WTC11 (cell line): ENCODE measurements around the gene RPL35. TPM values are rescaled to one million over a fixed set of nuclear protein-coding genes. Genes with fewer than 3 reads are reported as not detected.

Experiments
- ATAC-seq: fragments of 200-7000 bp; cut with Tn5 transposase; 2 replicates; pipeline ENCODE4 v1.10.0; 2021; ENCODE audit warnings: mild to moderate bottlenecking, moderate library complexity
- CTCF ChIA-PET: fragments of 300-600 bp; sonication (Branson Sonifier 250); formaldehyde crosslinking; loops from one replicate; lab custom pipeline; 2021; ENCODE audit warnings: antibody characterized with exemption; lab: Charles Lee
- POLR2A ChIA-PET: fragments of 350-600 bp; sonication (Branson Sonifier 250); formaldehyde crosslinking; loops from one replicate; lab custom pipeline; 2021; ENCODE audit warnings: antibody characterized with exemption; lab: Charles Lee
- DNase-seq: peaks from one replicate; pipeline ENCODE4 v3.0.0; 2021; ENCODE audit warnings: low spot score
- H3K27ac Mint-ChIP-seq: 2 replicates; pipeline ENCODE4 v1.8.0; 2021; ENCODE audit warnings: mixed read lengths
- H3K27me3 Mint-ChIP-seq: 2 replicates; pipeline ENCODE4 v1.8.0; 2021; ENCODE audit warnings: low read depth, mild to moderate bottlenecking, moderate library complexity, mixed read lengths
- H3K36me3 Mint-ChIP-seq: 2 replicates; pipeline ENCODE4 v1.8.0; 2021; ENCODE audit warnings: mixed read lengths
- H3K4me1 Mint-ChIP-seq: 2 replicates; pipeline ENCODE4 v1.8.0; 2022; ENCODE audit warnings: mixed read lengths
- H3K4me3 Mint-ChIP-seq: 2 replicates; pipeline ENCODE4 v1.8.0; 2021; ENCODE audit warnings: mild to moderate bottlenecking, moderate library complexity, mixed read lengths
- H3K9me3 Mint-ChIP-seq: 2 replicates; pipeline ENCODE4 v1.8.0; 2021; ENCODE audit warnings: mixed read lengths
- CREB1 ChIP-seq: sonication (generic); formaldehyde crosslinking; IDR thresholded peaks from 2 replicates; pipeline ENCODE4 v1.8.0; 2023; ENCODE audit warnings: mild to moderate bottlenecking, missing genetic modification reagents
- EMX1 ChIP-seq: fragments of 250-450 bp; sonication (Bioruptor Pico); IDR thresholded peaks from 2 replicates; pipeline ENCODE4 v1.8.0; 2021; ENCODE audit warnings: mild to moderate bottlenecking
- GABPB1 ChIP-seq: sonication (generic); formaldehyde crosslinking; IDR thresholded peaks from 2 replicates; pipeline ENCODE4 v1.8.1; 2023; ENCODE audit warnings: mild to moderate bottlenecking, missing genetic modification reagents
- IRF2 ChIP-seq: sonication (generic); formaldehyde crosslinking; IDR thresholded peaks from 2 replicates; pipeline ENCODE4 v1.8.0; 2022; ENCODE audit warnings: low read depth, missing genetic modification reagents, borderline replicate concordance
- NFATC4 ChIP-seq: fragments of 250-450 bp; sonication (Bioruptor Pico); IDR thresholded peaks from 2 replicates; pipeline ENCODE4 v1.9.0; 2021; ENCODE audit warnings: mild to moderate bottlenecking
- NR1H2 ChIP-seq: sonication (generic); formaldehyde crosslinking; IDR thresholded peaks from 2 replicates; pipeline ENCODE4 v1.9.0; 2021; ENCODE audit warnings: mild to moderate bottlenecking, moderate library complexity, missing genetic modification reagents
- NR3C1 ChIP-seq: sonication (generic); formaldehyde crosslinking; conservative IDR thresholded peaks from 2 replicates; pipeline ENCODE4 v1.8.1; 2023; ENCODE audit warnings: low read depth, mild to moderate bottlenecking, missing genetic modification reagents
- RORB ChIP-seq: fragments of 250-450 bp; sonication (Bioruptor Pico); IDR thresholded peaks from 2 replicates; pipeline ENCODE4 v1.9.0; 2021; ENCODE audit warnings: mild to moderate bottlenecking
- ZNF219 ChIP-seq: sonication (generic); formaldehyde crosslinking; IDR thresholded peaks from 2 replicates; pipeline ENCODE4 v1.8.0; 2023; ENCODE audit warnings: missing genetic modification reagents, mild to moderate bottlenecking, borderline replicate concordance
- ZNF263 ChIP-seq: sonication (generic); formaldehyde crosslinking; IDR thresholded peaks from 2 replicates; pipeline ENCODE4 v1.8.1; 2022; ENCODE audit warnings: low read depth, mild to moderate bottlenecking, moderate library complexity, missing genetic modification reagents
- total RNA-seq: library from RNA; stranded (reverse); gene quantifications from 3 replicates; pipeline ENCODE4 v1.2.3, GENCODE V29; 2021
- TF ChIP-seq, protein P1 (sequence below): sonication (generic); formaldehyde crosslinking; IDR thresholded peaks from 2 replicates; pipeline ENCODE4 v1.8.0; 2023; ENCODE audit warnings: missing genetic modification reagents
- TF ChIP-seq, protein P2 (sequence below): sonication (generic); formaldehyde crosslinking; IDR thresholded peaks from 2 replicates; pipeline ENCODE4 v1.8.1; 2022; ENCODE audit warnings: mild to moderate bottlenecking, missing genetic modification reagents, moderate library complexity, borderline replicate concordance
- TF ChIP-seq, protein P3 (sequence below): sonication (generic); formaldehyde crosslinking; IDR thresholded peaks from 2 replicates; pipeline ENCODE4 v1.8.0; 2023; ENCODE audit warnings: missing genetic modification reagents, mild to moderate bottlenecking, borderline replicate concordance
- TF ChIP-seq, protein P4 (sequence below): sonication (generic); formaldehyde crosslinking; IDR thresholded peaks from 2 replicates; pipeline ENCODE4 v1.8.1; 2023; ENCODE audit warnings: mild to moderate bottlenecking, missing genetic modification reagents
- TF ChIP-seq, protein P5 (sequence below): sonication (generic); formaldehyde crosslinking; IDR thresholded peaks from 2 replicates; pipeline ENCODE4 v1.8.1; 2023; ENCODE audit warnings: mild to moderate bottlenecking, missing genetic modification reagents
- TF ChIP-seq, protein P6 (sequence below): sonication (generic); formaldehyde crosslinking; IDR thresholded peaks from 2 replicates; pipeline ENCODE4 v1.8.1; 2023; ENCODE audit warnings: mild to moderate bottlenecking, missing genetic modification reagents, moderate library complexity
- TF ChIP-seq, protein P7 (sequence below): fragments of 200-600 bp; IDR thresholded peaks from 2 replicates; pipeline ENCODE4 v1.8.0; 2022; ENCODE audit warnings: antibody characterized with exemption
- TF ChIP-seq, protein P8 (sequence below): sonication (generic); formaldehyde crosslinking; IDR thresholded peaks from 2 replicates; pipeline ENCODE4 v1.8.0; 2022; ENCODE audit warnings: mild to moderate bottlenecking, missing genetic modification reagents

RPL35 gene
- total RNA-seq, 1 experiment from 2014 or later = 1,710 TPM

DNA sequence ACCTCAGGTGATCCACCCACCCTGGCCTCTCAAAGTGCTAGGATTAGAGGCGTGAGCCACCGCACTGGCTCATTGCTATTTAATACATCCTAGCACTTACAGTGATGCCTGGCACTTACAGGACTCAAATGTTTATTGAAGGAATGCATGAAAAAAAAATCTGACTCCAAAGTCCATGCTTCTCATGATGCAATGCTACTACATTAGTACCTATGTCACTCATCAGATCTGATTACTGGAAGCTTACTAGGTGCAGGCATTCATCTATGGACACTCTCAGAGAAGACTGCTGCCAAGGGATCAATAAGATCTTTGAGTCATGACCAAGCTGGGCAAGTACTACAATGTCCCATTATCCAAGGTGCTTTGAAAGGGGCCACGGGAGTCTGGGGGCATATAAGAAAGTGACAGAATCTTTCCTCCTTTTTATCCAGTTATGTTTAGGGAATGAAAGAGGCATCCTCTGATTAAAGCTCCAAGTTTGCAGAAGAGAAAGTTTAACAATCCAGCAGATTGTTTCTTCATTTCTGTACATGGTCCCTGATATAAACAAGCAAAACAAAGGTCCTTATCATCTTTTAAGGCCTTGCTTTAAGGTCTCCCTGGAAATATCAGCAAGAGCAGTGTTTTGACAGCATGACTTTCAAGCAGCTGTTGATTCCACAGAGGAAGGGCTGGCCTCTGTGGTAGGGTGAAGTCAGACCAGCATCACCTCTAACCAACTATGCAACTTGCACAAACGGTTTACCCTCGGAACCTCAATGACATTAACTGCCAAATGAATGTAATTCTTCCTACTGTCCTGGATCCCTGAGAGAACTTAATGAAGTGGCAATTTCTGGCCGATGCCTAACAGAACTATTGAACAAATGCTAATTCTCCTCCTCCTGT is 36.1 kb upstream of the RPL35 start:
- POLR2A ChIA-PET = no interaction called here
- H3K9me3 Mint-ChIP-seq = no peaks in the 10 kb centered on the region
- CTCF ChIA-PET = interaction anchor here (0.5 to 1.0 kb wide), 3 partner anchors 15 to 57 kb away, joined by 3 to 4 read pairs (median 3); partner anchors contain the start of gene WDR38
- no peak overlapping the region for H3K4me3 Mint-ChIP-seq
- DNase-seq (no peak), ATAC-seq (no peak)
- H3K27ac Mint-ChIP-seq = 0 out of 2 replicates have a peak overlapping the region, but pooled peaks have one; percentile 17
- peaks cover 7% of the 10 kb centered on the region; the same call in 1 of the 2 replicates for H3K4me1 Mint-ChIP-seq
- H3K27me3 Mint-ChIP-seq = no peaks in the 10 kb centered on the region
- TF ChIP-seq, protein P1, sequence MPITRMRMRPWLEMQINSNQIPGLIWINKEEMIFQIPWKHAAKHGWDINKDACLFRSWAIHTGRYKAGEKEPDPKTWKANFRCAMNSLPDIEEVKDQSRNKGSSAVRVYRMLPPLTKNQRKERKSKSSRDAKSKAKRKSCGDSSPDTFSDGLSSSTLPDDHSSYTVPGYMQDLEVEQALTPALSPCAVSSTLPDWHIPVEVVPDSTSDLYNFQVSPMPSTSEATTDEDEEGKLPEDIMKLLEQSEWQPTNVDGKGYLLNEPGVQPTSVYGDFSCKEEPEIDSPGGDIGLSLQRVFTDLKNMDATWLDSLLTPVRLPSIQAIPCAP (CRISPR knock-in tag) = no peak
- TF ChIP-seq CREB1 (CRISPR knock-in tag) = no peak
- no peak for TF ChIP-seq NR1H2 (CRISPR knock-in tag)
- no peak for TF ChIP-seq ZNF219 (CRISPR knock-in tag)
- TF ChIP-seq IRF2 (CRISPR knock-in tag) = no peak
- TF ChIP-seq GABPB1 (CRISPR knock-in tag) = peak; percentile 98
- TF ChIP-seq ZNF263 (CRISPR knock-in tag) = no peak
- TF ChIP-seq, protein P2, sequence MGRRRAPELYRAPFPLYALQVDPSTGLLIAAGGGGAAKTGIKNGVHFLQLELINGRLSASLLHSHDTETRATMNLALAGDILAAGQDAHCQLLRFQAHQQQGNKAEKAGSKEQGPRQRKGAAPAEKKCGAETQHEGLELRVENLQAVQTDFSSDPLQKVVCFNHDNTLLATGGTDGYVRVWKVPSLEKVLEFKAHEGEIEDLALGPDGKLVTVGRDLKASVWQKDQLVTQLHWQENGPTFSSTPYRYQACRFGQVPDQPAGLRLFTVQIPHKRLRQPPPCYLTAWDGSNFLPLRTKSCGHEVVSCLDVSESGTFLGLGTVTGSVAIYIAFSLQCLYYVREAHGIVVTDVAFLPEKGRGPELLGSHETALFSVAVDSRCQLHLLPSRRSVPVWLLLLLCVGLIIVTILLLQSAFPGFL (CRISPR knock-in tag) = no peak
- peaks cover 3% of the 10 kb centered on the region; the same call in 1 of the 2 replicates for H3K36me3 Mint-ChIP-seq

DNA sequence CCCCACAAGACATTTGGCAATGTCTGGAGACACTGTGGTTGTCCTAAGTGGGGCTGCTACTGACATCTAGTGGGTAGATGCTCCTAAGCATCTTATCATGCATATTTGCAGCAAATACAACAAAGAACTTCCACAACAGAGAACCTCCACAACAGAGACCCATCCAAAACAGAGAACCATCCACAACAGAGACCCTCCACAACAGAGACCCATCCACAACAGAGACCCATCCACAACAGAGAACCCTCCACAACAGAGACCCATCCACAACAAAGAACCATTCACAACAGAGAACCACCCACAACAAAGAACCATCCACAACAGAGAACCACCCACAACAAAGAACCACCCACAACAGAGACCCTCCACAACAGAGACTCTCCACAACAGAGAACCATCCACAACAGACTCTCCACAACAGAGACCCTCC is 33.0 kb upstream of the RPL35 start:
- peak overlapping the region; percentile 61 for H3K27ac Mint-ChIP-seq
- DNase-seq (peak; percentile 39), ATAC-seq (peak; percentile 92)
- POLR2A ChIA-PET = interaction anchor here (0.8 kb wide), 1 partner anchor 38 kb away, joined by 3 read pairs; no protein-coding TSS in a partner anchor
- H3K4me1 Mint-ChIP-seq = peaks cover 7% of the 10 kb centered on the region; the same call in 1 of the 2 replicates
- CTCF ChIA-PET = interaction anchor here (0.8 to 2.9 kb wide), 9 partner anchors 13 to 347 kb away, joined by 3 to 16 read pairs (median 4); partner anchors contain the start of genes ARPC5L, RPL35 and WDR38
- H3K9me3 Mint-ChIP-seq = no peaks in the 10 kb centered on the region
- no peaks in the 10 kb centered on the region for H3K27me3 Mint-ChIP-seq
- H3K36me3 Mint-ChIP-seq = peaks cover 5% of the 10 kb centered on the region; the same call in 1 of the 2 replicates
- H3K4me3 Mint-ChIP-seq = no peak overlapping the region
- TF ChIP-seq, protein P3, sequence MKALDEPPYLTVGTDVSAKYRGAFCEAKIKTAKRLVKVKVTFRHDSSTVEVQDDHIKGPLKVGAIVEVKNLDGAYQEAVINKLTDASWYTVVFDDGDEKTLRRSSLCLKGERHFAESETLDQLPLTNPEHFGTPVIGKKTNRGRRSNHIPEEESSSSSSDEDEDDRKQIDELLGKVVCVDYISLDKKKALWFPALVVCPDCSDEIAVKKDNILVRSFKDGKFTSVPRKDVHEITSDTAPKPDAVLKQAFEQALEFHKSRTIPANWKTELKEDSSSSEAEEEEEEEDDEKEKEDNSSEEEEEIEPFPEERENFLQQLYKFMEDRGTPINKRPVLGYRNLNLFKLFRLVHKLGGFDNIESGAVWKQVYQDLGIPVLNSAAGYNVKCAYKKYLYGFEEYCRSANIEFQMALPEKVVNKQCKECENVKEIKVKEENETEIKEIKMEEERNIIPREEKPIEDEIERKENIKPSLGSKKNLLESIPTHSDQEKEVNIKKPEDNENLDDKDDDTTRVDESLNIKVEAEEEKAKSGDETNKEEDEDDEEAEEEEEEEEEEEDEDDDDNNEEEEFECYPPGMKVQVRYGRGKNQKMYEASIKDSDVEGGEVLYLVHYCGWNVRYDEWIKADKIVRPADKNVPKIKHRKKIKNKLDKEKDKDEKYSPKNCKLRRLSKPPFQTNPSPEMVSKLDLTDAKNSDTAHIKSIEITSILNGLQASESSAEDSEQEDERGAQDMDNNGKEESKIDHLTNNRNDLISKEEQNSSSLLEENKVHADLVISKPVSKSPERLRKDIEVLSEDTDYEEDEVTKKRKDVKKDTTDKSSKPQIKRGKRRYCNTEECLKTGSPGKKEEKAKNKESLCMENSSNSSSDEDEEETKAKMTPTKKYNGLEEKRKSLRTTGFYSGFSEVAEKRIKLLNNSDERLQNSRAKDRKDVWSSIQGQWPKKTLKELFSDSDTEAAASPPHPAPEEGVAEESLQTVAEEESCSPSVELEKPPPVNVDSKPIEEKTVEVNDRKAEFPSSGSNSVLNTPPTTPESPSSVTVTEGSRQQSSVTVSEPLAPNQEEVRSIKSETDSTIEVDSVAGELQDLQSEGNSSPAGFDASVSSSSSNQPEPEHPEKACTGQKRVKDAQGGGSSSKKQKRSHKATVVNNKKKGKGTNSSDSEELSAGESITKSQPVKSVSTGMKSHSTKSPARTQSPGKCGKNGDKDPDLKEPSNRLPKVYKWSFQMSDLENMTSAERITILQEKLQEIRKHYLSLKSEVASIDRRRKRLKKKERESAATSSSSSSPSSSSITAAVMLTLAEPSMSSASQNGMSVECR (CRISPR knock-in tag) = no peak
- TF ChIP-seq NR3C1 (CRISPR knock-in tag) (no peak), EMX1 (no peak), ZNF263 (CRISPR knock-in tag) (no peak), RORB (CRISPR knock-in tag) (no peak), CREB1 (CRISPR knock-in tag) (no peak), NFATC4 (CRISPR knock-in tag) (no peak)
- TF ChIP-seq, protein P4, sequence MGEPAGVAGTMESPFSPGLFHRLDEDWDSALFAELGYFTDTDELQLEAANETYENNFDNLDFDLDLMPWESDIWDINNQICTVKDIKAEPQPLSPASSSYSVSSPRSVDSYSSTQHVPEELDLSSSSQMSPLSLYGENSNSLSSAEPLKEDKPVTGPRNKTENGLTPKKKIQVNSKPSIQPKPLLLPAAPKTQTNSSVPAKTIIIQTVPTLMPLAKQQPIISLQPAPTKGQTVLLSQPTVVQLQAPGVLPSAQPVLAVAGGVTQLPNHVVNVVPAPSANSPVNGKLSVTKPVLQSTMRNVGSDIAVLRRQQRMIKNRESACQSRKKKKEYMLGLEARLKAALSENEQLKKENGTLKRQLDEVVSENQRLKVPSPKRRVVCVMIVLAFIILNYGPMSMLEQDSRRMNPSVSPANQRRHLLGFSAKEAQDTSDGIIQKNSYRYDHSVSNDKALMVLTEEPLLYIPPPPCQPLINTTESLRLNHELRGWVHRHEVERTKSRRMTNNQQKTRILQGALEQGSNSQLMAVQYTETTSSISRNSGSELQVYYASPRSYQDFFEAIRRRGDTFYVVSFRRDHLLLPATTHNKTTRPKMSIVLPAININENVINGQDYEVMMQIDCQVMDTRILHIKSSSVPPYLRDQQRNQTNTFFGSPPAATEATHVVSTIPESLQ = no peak
- TF ChIP-seq, protein P5, sequence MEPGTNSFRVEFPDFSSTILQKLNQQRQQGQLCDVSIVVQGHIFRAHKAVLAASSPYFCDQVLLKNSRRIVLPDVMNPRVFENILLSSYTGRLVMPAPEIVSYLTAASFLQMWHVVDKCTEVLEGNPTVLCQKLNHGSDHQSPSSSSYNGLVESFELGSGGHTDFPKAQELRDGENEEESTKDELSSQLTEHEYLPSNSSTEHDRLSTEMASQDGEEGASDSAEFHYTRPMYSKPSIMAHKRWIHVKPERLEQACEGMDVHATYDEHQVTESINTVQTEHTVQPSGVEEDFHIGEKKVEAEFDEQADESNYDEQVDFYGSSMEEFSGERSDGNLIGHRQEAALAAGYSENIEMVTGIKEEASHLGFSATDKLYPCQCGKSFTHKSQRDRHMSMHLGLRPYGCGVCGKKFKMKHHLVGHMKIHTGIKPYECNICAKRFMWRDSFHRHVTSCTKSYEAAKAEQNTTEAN (CRISPR knock-in tag) = no peak
- TF ChIP-seq, protein P6, sequence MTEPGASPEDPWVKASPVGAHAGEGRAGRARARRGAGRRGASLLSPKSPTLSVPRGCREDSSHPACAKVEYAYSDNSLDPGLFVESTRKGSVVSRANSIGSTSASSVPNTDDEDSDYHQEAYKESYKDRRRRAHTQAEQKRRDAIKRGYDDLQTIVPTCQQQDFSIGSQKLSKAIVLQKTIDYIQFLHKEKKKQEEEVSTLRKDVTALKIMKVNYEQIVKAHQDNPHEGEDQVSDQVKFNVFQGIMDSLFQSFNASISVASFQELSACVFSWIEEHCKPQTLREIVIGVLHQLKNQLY (CRISPR knock-in tag) = no peak
- TF ChIP-seq, protein P7, sequence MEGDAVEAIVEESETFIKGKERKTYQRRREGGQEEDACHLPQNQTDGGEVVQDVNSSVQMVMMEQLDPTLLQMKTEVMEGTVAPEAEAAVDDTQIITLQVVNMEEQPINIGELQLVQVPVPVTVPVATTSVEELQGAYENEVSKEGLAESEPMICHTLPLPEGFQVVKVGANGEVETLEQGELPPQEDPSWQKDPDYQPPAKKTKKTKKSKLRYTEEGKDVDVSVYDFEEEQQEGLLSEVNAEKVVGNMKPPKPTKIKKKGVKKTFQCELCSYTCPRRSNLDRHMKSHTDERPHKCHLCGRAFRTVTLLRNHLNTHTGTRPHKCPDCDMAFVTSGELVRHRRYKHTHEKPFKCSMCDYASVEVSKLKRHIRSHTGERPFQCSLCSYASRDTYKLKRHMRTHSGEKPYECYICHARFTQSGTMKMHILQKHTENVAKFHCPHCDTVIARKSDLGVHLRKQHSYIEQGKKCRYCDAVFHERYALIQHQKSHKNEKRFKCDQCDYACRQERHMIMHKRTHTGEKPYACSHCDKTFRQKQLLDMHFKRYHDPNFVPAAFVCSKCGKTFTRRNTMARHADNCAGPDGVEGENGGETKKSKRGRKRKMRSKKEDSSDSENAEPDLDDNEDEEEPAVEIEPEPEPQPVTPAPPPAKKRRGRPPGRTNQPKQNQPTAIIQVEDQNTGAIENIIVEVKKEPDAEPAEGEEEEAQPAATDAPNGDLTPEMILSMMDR = no peak
- TF ChIP-seq, protein P8, sequence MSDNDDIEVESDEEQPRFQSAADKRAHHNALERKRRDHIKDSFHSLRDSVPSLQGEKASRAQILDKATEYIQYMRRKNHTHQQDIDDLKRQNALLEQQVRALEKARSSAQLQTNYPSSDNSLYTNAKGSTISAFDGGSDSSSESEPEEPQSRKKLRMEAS (CRISPR knock-in tag) = no peak
